Limb (tissue), 2 donors: ENCODE measurements around the gene TNC.

Experiments
- DNase-seq, 2 donors: peaks; one replicate each; pipeline ENCODE4 v3.0.0-alpha.2; 2016; ENCODE audit errors: extremely low spot score in 2 of 2

TNC gene

GRCh38 chr9:115117999-115118878, at the start of gene TNC:
Gene TNC, minus strand, starts transcription at chr9:115118157. Its CDS starts 27,139 bp downstream, at chr9:115091018.
- peak; percentile 82 to 85 for DNase-seq

- DNase-seq, result peak in 1 of 2 donors; percentile 24
Observed at GRCh38 chr9:115167175-115167574, 49.2 kb upstream of the TNC start.

- DNase-seq, result no peak
Observed at GRCh38 chr9:115165233-115165632, 47.3 kb upstream of the TNC start.

GRCh38 chr9:115164511-115164974, 46.6 kb upstream of the TNC start:
- DNase-seq, result peak; percentile 60 to 72

DNA sequence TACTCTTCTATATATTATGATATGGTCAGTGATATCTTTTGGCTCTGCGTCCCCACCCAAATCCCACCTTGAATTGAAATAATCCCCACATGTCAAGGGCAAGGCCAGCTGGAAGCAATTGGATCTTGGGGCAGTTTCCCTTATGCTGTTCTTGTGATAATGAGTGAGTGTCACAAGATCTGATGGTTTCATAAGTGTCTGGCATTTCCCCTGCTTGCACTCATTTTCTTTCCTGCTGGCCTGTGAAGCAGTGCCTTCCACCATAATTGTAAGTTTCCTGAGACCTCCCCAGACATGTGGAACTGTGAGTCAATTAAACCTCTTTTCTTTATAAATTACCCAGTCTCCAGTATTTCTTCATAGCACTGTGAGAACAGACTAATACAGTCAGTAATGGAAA, 45.0 kb upstream of the TNC start:
- DNase-seq, result no peak

DNA sequence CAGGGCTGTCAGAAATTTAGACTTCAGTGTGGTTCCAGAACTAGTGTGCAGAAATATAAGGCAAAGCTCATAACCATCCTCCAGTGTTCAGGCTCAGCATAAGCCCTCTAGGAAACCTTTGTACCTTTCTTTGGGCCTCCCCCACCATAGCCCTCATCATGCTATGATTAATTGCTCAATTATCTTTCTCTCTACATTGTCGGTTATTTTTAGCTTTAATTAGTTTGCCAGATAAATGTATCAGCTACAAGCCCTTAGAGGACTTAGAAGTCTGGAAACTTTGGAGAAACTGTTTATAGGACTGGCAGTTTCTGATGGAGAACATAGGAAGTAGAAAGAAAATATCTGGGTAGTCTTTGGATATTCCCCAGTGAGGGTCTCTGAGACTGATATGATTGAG, 43.5 kb upstream of the TNC start:
- DNase-seq, result no peak

DNA sequence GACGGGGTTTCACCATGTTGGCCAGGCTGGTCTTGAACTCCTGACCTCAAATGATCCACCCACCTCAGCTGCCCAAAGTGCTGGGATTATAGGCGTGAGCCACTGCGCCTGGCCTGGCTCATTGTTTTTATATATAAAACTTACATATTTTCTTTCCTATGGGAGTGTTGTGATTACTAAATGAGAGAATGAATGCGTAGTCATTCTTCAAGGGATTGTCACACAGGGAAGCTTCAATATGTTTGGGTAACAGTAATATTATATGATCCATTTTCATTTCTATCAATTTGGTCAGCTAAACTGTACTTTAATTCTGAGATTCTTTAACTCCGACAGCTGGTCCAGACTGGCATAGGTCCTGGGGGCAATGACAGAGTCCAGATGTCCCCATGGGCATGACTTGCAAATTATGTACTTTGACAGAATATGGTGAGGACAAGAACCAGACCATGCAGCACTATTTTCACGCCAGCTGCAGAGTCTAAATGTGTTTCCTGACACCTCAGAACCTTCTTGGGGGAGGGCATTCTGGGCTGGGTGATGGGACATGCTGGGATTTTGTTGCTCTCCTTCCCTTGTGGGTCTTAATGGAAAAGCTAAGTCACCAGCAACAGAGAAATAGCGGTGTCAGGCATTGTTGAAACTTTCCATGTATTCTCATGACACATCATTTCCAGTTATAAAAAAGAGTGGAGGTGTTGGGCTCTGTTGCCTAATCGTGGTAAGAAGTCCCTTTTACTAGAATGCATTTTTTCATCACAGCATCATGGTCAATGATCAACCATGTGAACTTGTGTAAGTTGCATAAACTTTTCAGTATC, 40.9 kb upstream of the TNC start:
- no peak for DNase-seq

DNA sequence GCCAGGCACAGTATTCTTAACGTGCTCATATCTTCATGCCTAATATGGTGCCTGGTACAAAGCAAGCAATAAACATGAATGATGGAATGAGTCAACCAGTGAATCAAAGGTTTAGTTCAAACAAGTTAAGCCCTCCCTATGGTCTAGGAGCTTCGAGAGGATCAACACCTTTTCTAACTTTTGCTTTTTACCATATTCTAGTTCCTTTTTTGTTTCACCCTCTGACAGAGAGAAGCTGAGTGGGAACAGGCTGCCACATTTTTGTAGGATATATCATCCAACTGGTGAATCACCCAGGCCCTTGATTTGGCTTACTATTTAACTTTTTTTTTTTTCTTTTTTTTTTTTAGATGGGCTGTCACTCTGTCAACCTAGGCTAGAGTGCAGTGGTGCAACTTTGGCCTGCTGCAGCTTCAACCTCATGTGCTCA, 39.3 kb upstream of the TNC start:
- no peak for DNase-seq

- no peak for DNase-seq
Observed at GRCh38 chr9:115155037-115155436, 37.1 kb upstream of the TNC start.

DNA sequence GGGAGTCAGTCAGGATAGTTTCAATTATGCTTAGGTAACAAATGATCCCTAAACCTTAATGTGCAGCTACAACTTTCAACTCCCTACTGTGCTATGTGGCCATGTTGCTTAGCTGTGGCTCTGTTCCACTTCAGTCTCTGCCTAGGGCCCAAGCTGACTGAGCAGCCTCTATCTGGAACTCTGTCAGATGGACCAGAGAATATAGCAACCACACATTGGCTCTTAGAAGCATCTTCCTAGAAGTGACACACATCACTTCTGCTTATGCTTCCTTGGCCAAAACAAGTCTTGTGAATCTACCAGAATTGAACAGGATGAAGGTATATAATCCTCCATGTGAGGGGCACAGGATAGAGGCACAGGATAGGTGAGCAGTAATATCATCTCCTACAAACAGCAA, 36.7 kb upstream of the TNC start:
- no peak for DNase-seq

GRCh38 chr9:115152281-115152820, 34.4 kb upstream of the TNC start:
- no peak for DNase-seq

DNA sequence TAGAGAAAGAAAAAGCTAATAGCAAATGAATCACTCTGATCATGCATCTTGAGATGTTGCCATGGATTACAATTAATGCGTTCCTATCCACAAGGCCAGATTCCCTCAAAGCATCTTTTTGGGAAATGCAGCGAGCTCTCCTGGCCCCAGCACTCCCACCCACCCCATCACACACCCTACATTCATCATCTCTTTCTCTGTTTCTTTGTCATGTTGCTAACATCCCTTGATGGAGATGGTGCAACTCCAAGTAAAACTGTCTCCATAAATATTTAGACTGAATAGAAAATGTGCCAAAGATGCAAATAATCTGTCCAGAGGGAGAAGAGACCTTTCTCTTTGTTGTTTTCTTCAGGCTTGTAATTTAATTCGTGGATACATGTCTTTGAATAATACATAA, 30.8 kb upstream of the TNC start:
- no peak for DNase-seq

DNA sequence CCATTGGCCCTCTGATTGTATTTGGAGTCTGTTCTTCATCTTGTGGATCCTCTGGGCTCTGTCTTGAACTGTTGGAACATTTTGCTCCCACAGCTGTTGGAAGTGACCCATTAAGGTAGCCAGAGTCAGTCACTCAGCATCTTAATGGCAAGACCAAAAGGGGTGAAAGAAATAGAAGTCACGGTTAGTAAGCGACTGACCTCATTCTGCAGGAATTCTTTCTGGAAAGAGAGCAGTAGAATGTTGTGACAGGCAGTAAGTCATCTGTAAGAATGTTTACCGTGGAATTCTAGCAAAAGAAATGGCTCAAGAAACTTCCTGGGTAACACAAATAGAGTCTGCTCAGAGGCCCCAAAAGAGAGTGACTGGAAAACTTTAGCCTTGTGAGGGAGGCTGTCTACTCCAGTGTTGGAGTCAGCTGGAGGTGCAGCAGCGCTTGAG, 28.6 kb upstream of the TNC start:
- DNase-seq, result peak in 1 of 2 donors; percentile 19

GRCh38 chr9:115144706-115145105, 26.7 kb upstream of the TNC start:
- no peak for DNase-seq

GRCh38 chr9:115143689-115144088, 25.7 kb upstream of the TNC start:
- DNase-seq, result no peak

DNA sequence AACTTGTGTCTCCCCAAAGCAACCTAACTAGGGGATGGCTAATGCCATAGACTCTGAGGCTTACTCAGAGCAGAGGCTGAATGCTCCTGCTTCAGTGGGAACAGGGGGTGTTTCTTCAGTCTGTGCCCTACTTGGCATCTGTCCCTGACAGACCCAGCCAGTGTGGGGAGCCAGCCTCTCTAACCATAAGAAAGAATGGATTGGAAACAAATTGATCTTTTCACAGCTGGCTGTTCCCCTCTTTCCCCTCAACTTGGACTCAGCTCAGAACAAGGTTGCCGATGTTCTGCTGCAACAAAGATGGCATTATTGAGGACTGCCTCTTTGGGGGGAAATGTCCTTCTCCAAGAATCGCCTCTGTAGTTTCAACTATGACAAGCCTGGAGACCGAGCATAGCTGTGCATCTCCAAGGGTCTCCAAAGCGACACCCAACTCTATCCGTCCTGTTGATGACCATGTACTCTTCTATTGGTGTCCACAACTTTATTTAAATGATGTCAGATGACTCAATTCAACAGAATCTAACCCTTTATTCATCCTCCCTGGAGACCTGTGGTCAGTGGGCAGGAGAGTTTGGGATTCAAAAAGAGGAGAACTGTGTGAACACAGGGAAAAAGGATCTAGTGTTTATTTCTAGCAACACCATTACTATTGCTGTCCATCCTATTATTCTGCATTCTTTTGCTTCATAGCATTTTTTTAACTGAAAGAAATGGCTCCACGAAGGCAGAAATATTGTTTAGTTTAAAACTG, 24.7 kb upstream of the TNC start:
- no peak for DNase-seq

DNA sequence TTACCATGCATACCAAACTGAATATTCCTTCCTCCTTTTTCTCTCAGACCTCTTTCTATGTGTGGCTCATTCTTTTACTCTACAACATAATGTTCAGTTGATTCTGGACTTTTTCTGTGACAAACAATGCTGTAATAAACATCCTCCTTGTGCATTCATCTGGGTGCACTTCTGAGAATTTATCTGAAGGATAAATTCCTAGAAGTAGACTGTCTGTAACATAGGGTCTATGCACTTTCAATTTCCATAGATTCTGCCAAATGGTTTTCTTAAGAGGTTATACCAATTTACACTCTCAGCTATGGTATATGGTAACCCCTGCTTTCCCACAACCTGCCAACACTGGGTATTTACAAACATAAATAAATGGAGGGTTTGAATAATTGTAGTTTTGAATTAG, 24.1 kb upstream of the TNC start:
- no peak for DNase-seq

- no peak for DNase-seq
Observed at GRCh38 chr9:115141612-115142011, 23.7 kb upstream of the TNC start.

GRCh38 chr9:115138151-115138550, 20.2 kb upstream of the TNC start:
- no peak for DNase-seq

- DNase-seq, result no peak
Observed at GRCh38 chr9:115137526-115137925, 19.6 kb upstream of the TNC start.
